AG04449 (cell line): Measurements from ENCODE around the gene EEF1G.

ENCODE experiments used
- CTCF ChIA-PET: fragments of 350-600 bp; formaldehyde crosslinking; extraction: SDS; loops from one replicate; lab custom pipeline; 2021; ENCODE audit warnings: antibody characterized with exemption; lab: Yijun Ruan, JAX
- POLR2A ChIA-PET: fragments of 400-600, 350-600 bp; formaldehyde crosslinking; extraction: SDS; loops from one replicate; lab custom pipeline; 2020; ENCODE audit warnings: antibody characterized with exemption, inconsistent platforms; lab: Yijun Ruan, JAX
- DNase-seq: peaks from one replicate; pipeline ENCODE4 v3.0.0-alpha.2; 2010; ENCODE audit warnings: low read depth, low spot score
- H3K4me3 ChIP-seq: 2 replicates; pipeline ENCODE4 v1.5.1; 2011; ENCODE audit warnings: low read depth, mild to moderate bottlenecking, control low read depth, low read length
- CTCF ChIP-seq: IDR thresholded peaks from one replicate; pipeline ENCODE4 v1.5.1; 2011; ENCODE audit warnings: mild to moderate bottlenecking, moderate library complexity, low read length, control low read depth, inconsistent platforms; ENCODE audit not compliant: insufficient read depth; ENCODE audit errors: missing control alignments

Gene EEF1G

GRCh38 chr11:62559204-62559603 lies 14.5 kb downstream of the EEF1G start:
- TF ChIP-seq CTCF, result no peak
- ChIA-PET CTCF (interaction anchor here (0.5 to 19.1 kb wide), 8 partner anchors 8 to 166 kb away, joined by 3 to 337 read pairs (median 42); partner anchors contain the start of genes AHNAK and SCGB1A1), POLR2A (interaction anchor here (2.9 to 5.0 kb wide), 2 partner anchors 15 to 164 kb away, joined by 12 to 55 read pairs; no protein-coding TSS in a partner anchor)
- no peak for DNase-seq
- no peak overlapping the region for H3K4me3 ChIP-seq

GRCh38 chr11:62558669-62559068 lies 15.0 kb downstream of the EEF1G start:
- H3K4me3 ChIP-seq, result no peak overlapping the region
- POLR2A ChIA-PET, result interaction anchor here (1.3 to 5.0 kb wide), 3 partner anchors 15 to 164 kb away, joined by 3 to 55 read pairs (median 12); no protein-coding TSS in a partner anchor
- DNase-seq, result no peak
- CTCF ChIA-PET, result interaction anchor here (5.2 to 19.1 kb wide), 4 partner anchors 12 to 165 kb away, joined by 61 to 337 read pairs (median 166); partner anchors contain the start of genes AHNAK and SCGB1A1
- no peak for TF ChIP-seq CTCF

- no peak overlapping the region for H3K4me3 ChIP-seq
- POLR2A ChIA-PET, result interaction anchor here (0.7 to 5.0 kb wide), 7 partner anchors 10 to 108 kb away, joined by 3 to 55 read pairs (median 5); partner anchors contain the start of genes AHNAK, C11orf98, CSKMT and EEF1G
- DNase-seq, result no peak
- CTCF ChIA-PET, result interaction anchor here (0.8 to 19.1 kb wide), 7 partner anchors 11 to 164 kb away, joined by 3 to 337 read pairs (median 61); partner anchors contain the start of genes AHNAK and SCGB1A1
- TF ChIP-seq CTCF, result no peak
Observed at GRCh38 chr11:62556875-62557631, 16.6 kb downstream of the EEF1G start.

GRCh38 chr11:62556108-62556874 lies 17.4 kb downstream of the EEF1G start:
- DNase-seq, result peak; percentile 70
- CTCF ChIA-PET, result interaction anchor here (0.7 to 19.1 kb wide), 8 partner anchors 13 to 163 kb away, joined by 3 to 337 read pairs (median 52); partner anchors contain the start of genes AHNAK and SCGB1A1
- POLR2A ChIA-PET, result interaction anchor here (1.0 to 5.0 kb wide), 7 partner anchors 9 to 35 kb away, joined by 3 to 77 read pairs (median 6); partner anchors contain the start of genes AHNAK, EEF1G and TUT1
- TF ChIP-seq CTCF, result no peak
- H3K4me3 ChIP-seq, result peak overlapping the region; percentile 39

GRCh38 chr11:62555464-62556107 lies 18.1 kb downstream of the EEF1G start:
- H3K4me3 ChIP-seq, result peak overlapping the region; percentile 39
- CTCF ChIA-PET, result interaction anchor here (0.7 to 19.1 kb wide), 6 partner anchors 13 to 161 kb away, joined by 3 to 337 read pairs (median 26); partner anchors contain the start of genes AHNAK and SCGB1A1
- no peak for TF ChIP-seq CTCF
- POLR2A ChIA-PET, result interaction anchor here (1.0 to 4.7 kb wide), 4 partner anchors 9 to 18 kb away, joined by 3 to 77 read pairs (median 7); partner anchors contain the start of genes AHNAK and EEF1G
- DNase-seq, result no peak
